SW 1271 (cell line): Measurements from ENCODE around the gene CABCOCO1.

ENCODE experiments used
- DNase-seq, 2 experiments: peaks; one replicate each; lab custom pipeline; 2025; lab: John Stamatoyannopoulos, UW

CABCOCO1 gene

DNA sequence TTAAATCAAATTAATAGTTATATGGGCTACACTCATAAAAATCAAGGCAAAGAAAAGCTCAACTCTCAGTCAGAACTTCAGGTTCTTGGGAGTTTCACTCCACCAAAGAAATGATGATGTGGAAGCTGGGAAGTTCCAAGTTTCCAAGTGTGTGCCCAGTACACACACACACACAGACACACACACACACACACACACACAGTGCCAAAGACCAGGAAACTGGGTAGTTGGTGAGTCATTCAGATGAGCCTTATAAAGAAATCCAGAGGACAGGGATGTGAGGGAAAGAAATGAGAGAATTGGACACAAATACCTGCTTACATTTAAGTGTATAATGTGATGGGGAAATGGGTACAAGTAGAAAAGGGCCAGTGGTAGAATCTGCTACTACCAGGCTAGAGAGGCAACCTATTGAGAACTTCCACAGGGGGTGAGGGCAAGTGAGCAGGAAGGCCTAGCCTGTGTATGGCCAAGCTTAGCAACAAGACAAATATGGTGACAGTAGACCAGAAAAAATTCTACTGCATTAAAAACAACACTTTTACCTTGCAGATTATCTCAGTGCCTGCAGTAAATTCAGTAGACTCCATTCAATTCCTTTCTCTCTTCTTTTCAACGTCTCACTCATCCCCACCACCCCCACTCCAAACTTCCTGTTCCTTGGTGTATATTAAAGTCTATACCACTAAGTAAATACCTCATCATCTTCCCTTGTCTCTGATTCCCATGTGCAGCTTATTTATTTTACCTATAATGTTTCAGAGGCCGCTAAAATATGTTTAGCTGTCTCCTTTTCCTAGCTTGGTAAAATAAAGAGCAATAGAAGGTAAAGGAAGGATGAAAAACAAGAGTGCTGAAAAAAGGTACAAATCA, 95.0 kb downstream of the CABCOCO1 start:
- no peak for DNase-seq

GRCh38 chr10:61758433-61758832, 95.7 kb downstream of the CABCOCO1 start:
- no peak for DNase-seq

DNA sequence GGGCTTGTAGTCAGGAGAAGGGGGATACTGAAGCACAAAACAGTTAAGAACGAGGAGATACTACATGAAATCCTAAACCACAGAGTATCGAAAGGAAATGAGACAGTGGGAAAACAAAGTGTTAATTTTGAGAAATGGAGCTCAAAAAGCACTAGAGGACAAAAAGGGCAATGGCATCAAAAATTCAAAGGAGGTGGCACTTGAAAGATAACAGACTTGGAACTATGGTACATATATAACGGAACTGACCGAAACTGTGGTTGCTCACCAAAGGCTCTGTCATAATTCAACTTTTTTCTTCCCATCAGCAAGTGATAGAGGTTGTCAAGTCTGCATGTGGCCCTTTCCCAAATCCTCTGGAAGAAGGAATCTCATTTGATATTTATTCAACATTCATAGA, 97.0 kb downstream of the CABCOCO1 start:
- DNase-seq, result no peak

GRCh38 chr10:61760943-61761824, 98.5 kb downstream of the CABCOCO1 start:
- peak in 1 of 2 experiments; percentile 8 for DNase-seq

DNA sequence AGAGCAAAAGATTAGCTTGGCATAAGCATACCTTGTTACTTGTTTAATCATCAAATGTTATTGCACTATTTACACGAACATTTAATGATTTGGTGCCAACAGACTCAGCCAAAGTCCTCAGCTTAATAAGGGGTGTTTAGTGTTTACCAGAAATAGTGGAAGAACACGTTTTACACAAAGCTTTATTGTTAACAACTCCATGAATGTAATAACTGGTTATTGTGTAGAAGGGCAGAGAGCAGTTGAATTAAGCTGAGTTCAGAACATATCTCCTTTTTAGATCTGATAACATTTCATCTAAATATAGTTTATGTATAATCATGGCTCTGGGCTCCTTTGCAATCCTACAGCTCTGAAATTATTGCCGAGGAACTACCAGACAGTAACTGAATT, 99.1 kb downstream of the CABCOCO1 start:
- DNase-seq, result no peak

GRCh38 chr10:61763778-61764177, 101.0 kb downstream of the CABCOCO1 start:
- DNase-seq, result no peak

DNA sequence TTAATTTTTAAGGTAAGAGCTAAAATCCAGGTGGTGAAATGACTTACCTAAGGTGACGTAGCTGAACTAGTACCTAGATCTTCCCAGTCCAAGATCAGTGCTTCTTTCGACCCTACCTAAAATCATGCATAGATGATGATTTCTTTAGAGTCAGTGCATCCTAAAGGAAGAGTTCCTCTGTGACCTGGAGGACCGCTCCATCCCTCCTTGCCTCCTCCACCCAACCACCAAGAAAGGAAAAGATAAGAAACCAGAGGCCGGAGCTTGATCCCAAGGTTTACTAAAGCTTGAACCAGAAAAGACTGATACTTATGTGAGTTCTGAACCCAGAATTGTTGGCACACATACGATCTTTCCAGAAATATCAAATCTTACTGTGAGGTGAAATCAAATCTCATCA, 101.8 kb downstream of the CABCOCO1 start:
- no peak for DNase-seq

DNA sequence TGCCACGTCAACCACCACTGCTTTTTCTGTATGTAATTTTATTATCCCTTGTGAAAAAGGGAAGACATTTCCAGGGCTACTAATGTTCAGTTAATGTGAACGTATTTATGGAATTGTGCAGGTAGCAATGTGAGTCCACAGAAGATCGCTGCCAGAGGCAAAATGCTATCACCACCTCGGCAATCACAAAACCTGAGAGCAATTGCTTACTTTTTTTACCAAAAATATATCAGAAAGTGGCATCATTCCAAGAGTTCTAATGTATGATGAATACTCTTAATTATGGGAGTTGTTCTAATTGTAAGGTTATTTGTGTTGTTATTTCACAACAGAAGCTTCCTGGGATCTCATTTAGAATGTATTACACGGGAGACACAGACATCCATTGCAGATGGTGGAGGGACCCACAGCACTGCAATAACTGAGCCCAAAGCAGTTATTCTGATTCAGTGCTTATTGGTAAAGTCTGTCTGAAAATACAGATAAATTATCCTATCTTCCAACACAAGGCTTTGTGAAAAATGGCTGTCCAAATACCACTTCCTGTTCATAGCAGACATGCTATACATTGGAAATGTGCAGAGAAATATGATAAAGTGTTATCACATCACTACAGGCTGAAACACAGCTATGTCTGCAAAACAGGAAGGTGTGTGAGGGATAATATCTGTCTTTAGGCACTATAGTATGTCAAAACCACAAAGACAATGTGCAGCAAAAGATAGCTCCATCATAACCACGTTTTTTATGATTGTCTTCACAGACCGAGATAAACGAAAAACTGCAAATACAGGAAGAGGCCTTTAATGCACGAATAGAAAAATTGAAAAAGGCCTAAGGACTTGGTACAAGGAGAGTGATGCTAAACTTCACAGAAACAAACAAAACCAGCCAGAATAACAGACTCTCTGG, 102.7 kb downstream of the CABCOCO1 start:
- no peak for DNase-seq

DNA sequence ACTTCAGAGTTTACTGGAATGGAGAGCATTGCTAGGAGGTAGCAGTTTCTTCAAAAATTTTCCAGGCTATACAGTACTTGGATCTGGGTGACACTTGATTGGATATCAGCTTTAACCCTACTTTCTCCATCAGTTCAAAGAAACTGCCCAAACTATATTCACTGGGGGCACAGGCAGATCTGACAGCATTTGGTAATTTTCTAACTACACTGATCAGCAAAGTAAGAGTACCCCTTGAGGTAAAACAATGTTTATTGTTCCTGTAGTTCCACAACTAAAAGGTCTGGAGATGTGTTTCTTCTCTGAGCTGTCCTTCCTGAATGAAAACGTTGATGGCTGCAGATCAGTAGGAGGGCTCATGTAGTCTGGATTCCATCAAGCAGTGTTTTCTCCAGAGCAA, 104.2 kb downstream of the CABCOCO1 start:
- no peak for DNase-seq

- no peak for DNase-seq
These were observed 111.3 kb downstream of the CABCOCO1 start for GRCh38 chr10:61774031-61774430.

DNA sequence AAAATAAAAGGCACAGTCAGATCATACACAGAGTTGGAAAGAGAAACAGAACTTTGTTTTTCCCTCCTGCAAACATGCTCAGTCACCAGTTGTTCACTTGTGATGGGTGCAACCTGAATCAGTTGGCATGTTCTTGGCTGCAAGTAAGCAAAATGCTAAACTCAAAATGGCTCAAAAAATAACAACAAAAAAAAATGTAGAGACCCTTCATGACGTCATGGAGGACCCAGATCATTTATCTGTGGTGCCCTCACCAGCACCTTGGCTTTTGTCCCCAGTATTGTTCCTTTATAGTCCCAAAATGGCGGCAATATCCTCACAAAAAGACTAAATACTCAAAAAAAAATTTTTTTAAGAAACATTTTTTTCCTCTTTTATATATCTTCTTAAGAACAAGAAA, 112.4 kb downstream of the CABCOCO1 start:
- DNase-seq, result no peak

DNA sequence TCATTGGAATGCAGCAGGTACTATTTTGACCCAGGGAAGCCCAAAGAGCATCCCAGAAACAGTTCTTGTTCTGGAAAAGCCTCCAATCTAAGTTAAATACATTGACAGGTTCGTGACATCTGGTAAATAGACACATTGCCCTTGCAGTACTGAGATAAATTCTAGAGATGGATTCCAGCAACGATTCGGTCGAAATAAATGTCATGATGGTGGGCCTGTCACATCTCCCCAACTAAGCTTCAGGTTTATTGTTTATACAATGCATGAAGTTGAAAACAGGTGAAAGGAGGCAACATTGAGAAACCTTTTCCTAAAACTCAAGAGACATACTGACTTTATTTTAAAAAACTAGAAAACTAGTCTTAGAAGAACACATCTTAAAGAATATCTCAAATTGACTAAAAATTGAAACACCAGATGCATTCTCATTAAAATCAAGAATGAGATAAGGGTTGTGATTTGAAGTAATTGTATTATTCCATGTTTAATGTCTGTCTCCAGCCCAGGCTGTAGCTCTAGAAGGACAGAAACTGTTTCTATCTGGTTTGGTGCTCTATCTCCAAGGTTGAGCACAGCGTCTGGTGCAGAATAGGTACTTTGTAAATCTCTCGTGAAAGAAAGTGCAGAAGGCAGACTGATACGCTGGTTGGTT, 114.0 kb downstream of the CABCOCO1 start:
- DNase-seq, result no peak

DNA sequence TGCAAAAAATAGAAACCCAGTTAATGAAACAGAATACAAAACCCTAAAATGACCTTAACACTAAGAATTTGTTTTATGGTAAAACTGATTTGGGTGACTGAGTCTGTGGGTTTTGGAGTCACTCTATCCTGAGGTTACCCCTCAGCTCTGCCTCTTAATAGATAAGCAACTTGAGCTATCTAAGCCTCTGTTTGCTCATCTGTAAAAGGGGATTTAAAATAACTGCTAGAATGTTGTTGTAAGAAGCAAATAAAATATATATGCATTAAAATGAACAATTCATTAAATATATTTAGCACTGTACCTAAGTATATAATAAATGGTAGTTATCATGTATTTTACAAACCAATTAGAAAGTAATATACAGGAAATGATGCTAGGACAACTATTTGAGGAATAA, 115.4 kb downstream of the CABCOCO1 start:
- no peak for DNase-seq

- no peak for DNase-seq
These were observed 116.5 kb downstream of the CABCOCO1 start for GRCh38 chr10:61779276-61779675.

DNA sequence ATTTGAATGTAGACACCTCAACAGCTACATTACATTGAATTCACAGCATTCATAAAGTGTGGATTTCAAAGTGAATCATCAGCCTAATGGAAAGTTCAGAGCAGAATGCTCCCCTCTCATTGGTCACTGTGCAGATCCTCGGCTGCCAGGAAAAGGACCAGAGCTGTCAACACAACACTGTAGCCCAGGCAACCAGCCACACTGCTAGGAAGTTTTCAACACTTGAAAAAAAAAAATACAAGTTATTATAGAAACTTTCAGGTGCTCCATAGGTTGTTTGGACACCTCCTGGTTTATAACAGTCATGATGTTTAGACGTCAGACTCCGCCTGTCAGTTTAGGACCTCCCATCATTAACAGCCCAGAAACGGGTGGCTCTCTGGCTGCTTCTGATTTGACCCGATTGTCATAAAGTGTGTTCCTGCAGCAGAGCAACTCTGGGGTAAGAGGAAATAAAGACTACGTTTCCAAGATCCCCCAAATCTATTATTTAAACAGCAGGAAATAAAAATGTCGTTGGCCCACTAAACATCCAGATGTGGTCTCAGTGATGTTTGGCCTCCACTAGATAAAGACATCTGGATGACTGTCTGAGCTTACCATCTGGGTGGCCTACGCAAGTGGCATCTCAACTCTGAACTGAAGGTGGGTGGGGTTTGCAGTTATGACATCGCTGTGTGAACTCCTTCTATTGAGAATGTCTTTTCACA, 117.4 kb downstream of the CABCOCO1 start:
- DNase-seq, result no peak

GRCh38 chr10:61780732-61781131, 118.0 kb downstream of the CABCOCO1 start:
- no peak for DNase-seq

- DNase-seq, result no peak
These were observed 119.3 kb downstream of the CABCOCO1 start for GRCh38 chr10:61781969-61782403.

DNA sequence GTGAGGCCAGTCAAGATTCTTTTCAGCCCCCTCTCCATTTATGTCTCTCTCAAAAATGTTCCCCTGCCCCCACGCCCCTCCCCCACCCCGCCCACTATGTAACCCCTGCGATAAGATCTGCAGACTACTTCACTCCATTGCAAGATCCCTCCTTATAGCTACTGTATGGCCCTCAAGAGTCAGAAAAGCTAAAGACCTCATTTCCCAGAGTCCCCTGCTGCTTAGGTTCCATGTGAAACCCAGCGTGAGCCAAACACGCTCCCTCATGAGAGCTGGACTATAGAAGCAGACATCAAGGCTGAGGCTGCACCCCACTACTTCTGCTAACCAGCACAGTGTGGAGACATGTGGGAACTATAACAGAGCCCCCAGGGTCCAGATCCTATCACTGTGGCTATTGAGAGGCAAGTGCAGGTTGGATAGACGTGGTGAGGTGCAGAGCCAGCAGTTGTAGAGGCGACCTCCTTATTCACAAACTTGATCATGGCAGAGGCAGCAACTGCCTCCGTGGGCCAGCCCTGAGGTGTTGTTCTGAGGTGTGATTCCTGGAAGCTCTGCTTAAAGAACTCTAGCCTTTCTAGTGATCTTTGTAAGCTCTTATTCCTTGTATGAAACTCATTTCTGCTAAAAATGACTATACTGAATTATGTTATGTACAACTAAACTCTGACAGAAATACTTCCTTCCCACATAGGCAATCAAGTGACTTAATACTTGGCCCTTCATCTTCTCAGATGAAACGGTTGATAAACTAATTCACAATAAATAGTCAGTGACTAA, 121.8 kb downstream of the CABCOCO1 start:
- DNase-seq, result no peak

DNA sequence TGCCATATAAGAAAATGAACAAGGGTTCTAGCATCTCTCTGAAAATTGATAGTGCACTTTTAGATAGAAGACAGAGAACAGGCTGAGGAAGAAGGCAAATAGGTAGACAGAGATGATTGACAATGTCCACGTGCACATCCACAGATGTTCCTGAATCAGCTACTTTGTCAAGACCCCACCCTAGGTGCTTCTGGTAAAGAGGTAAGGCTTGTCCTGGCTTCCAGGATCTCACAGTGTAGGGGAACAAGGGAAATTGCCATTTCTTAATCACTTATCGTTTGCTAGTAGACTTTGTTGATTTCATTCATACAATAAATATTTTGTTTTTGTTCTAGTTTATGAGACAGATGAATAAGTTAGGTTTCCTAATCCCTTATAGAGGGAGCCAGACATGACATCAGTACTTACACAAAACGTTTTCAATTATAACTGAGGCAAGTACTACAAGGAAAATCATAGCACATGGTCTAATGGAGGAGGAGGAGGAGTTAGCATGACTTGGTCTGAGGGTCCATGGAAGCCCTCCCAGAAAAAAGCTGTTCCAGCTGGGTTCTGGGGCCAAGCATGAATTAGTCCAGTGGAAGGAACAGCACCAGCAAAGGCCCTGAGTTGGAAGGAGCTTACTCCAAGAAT, 122.9 kb downstream of the CABCOCO1 start:
- no peak for DNase-seq
